NCI-H146 (cell line): Measurements from ENCODE around the gene STK32C.
"Not testable (repeated sequence)": the region's sequence is repeated elsewhere in the genome, so short reads cannot be mapped to it uniquely, and the experiment has no call there.

Source experiments
- DNase-seq: peaks from one replicate; lab custom pipeline; 2025; lab: John Stamatoyannopoulos, UW

The STK32C gene

GRCh38 chr10:132281915-132282666 is 25.7 kb downstream of the STK32C start:
- peak; percentile 91 for DNase-seq

GRCh38 chr10:132280646-132281074 is 27.1 kb downstream of the STK32C start:
- DNase-seq = no peak

- DNase-seq = no peak
These were observed 27.7 kb downstream of the STK32C start for GRCh38 chr10:132279873-132280645.

- no peak for DNase-seq
These were observed 30.4 kb downstream of the STK32C start for GRCh38 chr10:132277311-132277741.

- no peak for DNase-seq
These were observed 31.0 kb downstream of the STK32C start for GRCh38 chr10:132276706-132277105.

GRCh38 chr10:132276179-132276675 is 31.5 kb downstream of the STK32C start:
- no peak for DNase-seq

- no peak for DNase-seq
These were observed 32.1 kb downstream of the STK32C start for GRCh38 chr10:132275426-132276178.

- DNase-seq = no peak
These were observed 32.8 kb downstream of the STK32C start for GRCh38 chr10:132274986-132275385.

- DNase-seq = no peak
These were observed 33.2 kb downstream of the STK32C start for GRCh38 chr10:132274581-132274980.

- DNase-seq = no peak
These were observed 33.8 kb downstream of the STK32C start for GRCh38 chr10:132273966-132274365.

- DNase-seq = no peak
These were observed 34.3 kb downstream of the STK32C start for GRCh38 chr10:132273304-132273944.

- DNase-seq = no peak
These were observed 35.3 kb downstream of the STK32C start for GRCh38 chr10:132272231-132272971.

- DNase-seq = no peak
These were observed 36.1 kb downstream of the STK32C start for GRCh38 chr10:132271458-132272230.

- no peak for DNase-seq
These were observed 36.9 kb downstream of the STK32C start for GRCh38 chr10:132270721-132271457.

GRCh38 chr10:132270256-132270655 is 37.5 kb downstream of the STK32C start:
- DNase-seq = no peak

GRCh38 chr10:132269266-132270230 is 38.2 kb downstream of the STK32C start:
- DNase-seq = no peak

GRCh38 chr10:132267916-132268315 is 39.8 kb downstream of the STK32C start:
- DNase-seq = not testable (repeated sequence)

- DNase-seq = no peak
These were observed 41.1 kb downstream of the STK32C start for GRCh38 chr10:132266594-132267161.
